IPS-20b (cell line): ENCODE data around the gene ZBTB7A.

Source experiments
- H3K27ac ChIP-seq: one replicate; pipeline ENCODE4 v1.5.1; 2013; ENCODE audit warnings: low read length
- H3K27me3 ChIP-seq: 2 replicates; pipeline ENCODE4 v1.6.1; 2013; ENCODE audit warnings: mild to moderate bottlenecking, low read length, inconsistent platforms; ENCODE audit not compliant: insufficient read depth
- H3K36me3 ChIP-seq: 2 replicates; pipeline ENCODE4 v1.6.1; 2013; ENCODE audit warnings: low read depth, mild to moderate bottlenecking, inconsistent platforms, low read length, moderate library complexity; ENCODE audit not compliant: insufficient read depth
- H3K4me1 ChIP-seq: 2 replicates; pipeline ENCODE4 v1.6.1; 2013; ENCODE audit warnings: mild to moderate bottlenecking, control low read depth, inconsistent platforms, low read length, moderate library complexity; ENCODE audit not compliant: insufficient read depth
- H3K4me3 ChIP-seq: 2 replicates; pipeline ENCODE4 v1.5.1; 2013; ENCODE audit warnings: mild to moderate bottlenecking, low read length, inconsistent platforms
- H3K9ac ChIP-seq: 2 replicates; pipeline ENCODE4 v1.6.1; 2013; ENCODE audit warnings: low read depth, mild to moderate bottlenecking, inconsistent platforms, low read length, moderate library complexity
- H3K9me3 ChIP-seq: 2 replicates; pipeline ENCODE4 v1.6.1; 2013; ENCODE audit warnings: mild to moderate bottlenecking, low read depth, low read length, inconsistent platforms; ENCODE audit not compliant: insufficient read depth

The ZBTB7A gene

GRCh38 chr19:4035582-4035981, 31.1 kb downstream of the ZBTB7A start:
- Histone ChIP-seq H3K27me3 (no peaks in the 10 kb centered on the region), H3K4me3 (no peak overlapping the region), H3K4me1 (no peaks in the 10 kb centered on the region), H3K9me3 (peaks cover 6% of the 10 kb centered on the region), H3K9ac (no peak overlapping the region), H3K27ac (no peak overlapping the region), H3K36me3 (peaks cover 36% of the 10 kb centered on the region)

- Histone ChIP-seq H3K4me3 (no peak overlapping the region), H3K36me3 (peaks cover 36% of the 10 kb centered on the region), H3K9ac (no peak overlapping the region), H3K27me3 (no peaks in the 10 kb centered on the region), H3K4me1 (no peaks in the 10 kb centered on the region), H3K9me3 (peaks cover 6% of the 10 kb centered on the region), H3K27ac (no peak overlapping the region)
Measured at GRCh38 chr19:4035018-4035566, 31.6 kb downstream of the ZBTB7A start.

DNA sequence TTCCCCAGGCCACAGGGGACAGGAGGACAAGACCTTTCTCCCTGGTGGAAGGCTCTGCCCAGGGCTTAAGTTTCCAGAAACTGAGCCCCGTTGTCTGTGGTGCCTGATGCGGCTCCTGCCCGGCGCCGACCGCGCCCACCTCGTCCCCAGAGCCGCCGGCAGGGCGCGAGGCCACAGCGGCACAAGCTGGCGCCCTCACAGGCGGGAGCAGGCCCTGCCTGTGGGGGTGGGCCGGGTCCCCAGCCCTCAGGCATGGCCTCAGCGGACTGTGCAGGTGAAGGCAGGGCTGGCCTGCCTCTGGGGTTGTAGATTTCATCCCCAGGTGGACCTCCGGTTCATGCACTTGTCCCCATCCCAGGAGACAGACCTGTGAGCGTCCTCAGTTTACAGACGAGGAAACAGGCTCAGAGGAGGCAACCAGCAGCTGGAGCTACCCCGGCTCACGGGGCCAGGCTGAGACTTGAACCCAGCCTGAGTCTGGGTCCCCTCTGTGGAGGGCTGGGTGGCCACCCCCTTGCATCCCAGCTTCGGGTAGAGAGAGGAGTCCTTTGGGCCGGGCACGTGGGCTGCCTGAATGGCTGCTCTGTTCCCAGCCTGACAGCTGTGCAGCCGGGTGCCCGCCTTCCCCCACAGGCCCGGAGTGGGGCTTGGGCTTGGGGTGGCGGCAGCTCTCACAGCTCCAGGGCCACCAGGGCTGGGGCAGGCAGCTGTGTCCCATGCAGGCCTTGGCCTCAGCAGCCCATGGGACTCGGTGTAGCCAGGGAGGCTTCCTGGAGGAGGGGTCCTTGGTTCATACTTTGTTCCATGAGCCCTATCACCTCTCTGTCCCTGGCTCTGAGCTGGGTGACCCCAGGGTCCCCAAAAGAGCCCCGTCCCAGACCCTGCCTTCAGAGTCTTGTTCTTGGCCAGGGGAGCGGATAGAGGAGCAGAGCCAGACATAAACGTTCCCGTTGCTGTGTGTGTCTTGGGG, 32.4 kb downstream of the ZBTB7A start:
- peaks cover 36% of the 10 kb centered on the region for H3K36me3 ChIP-seq

GRCh38 chr19:4033028-4033956, 33.4 kb downstream of the ZBTB7A start:
- peaks cover 6% of the 10 kb centered on the region for H3K9me3 ChIP-seq
- no peaks in the 10 kb centered on the region for H3K27me3 ChIP-seq
- H3K4me1 ChIP-seq, result no peaks in the 10 kb centered on the region
- H3K27ac ChIP-seq, result no peak overlapping the region
- H3K9ac ChIP-seq, result no peak overlapping the region
- H3K36me3 ChIP-seq, result peaks cover 41% of the 10 kb centered on the region
- H3K4me3 ChIP-seq, result no peak overlapping the region

More for the DNA sequence above, 32.4 kb downstream of the ZBTB7A start:
- Histone ChIP-seq H3K9ac (no peak overlapping the region), H3K27me3 (no peaks in the 10 kb centered on the region), H3K9me3 (peaks cover 6% of the 10 kb centered on the region), H3K27ac (no peak overlapping the region), H3K4me1 (no peaks in the 10 kb centered on the region), H3K4me3 (no peak overlapping the region)

- no peak overlapping the region for H3K9ac ChIP-seq
- H3K36me3 ChIP-seq, result peaks cover 41% of the 10 kb centered on the region
- H3K27me3 ChIP-seq, result no peaks in the 10 kb centered on the region
- no peaks in the 10 kb centered on the region for H3K4me1 ChIP-seq
- peaks cover 6% of the 10 kb centered on the region for H3K9me3 ChIP-seq
- no peak overlapping the region for H3K4me3 ChIP-seq
- H3K27ac ChIP-seq, result no peak overlapping the region
Measured at GRCh38 chr19:4032436-4032835, 34.3 kb downstream of the ZBTB7A start.

- Histone ChIP-seq H3K9me3 (peaks cover 6% of the 10 kb centered on the region), H3K36me3 (peaks cover 39% of the 10 kb centered on the region), H3K27ac (no peak overlapping the region), H3K4me1 (no peaks in the 10 kb centered on the region), H3K27me3 (no peaks in the 10 kb centered on the region), H3K4me3 (no peak overlapping the region), H3K9ac (no peak overlapping the region)
Measured at GRCh38 chr19:4031420-4031819, 35.3 kb downstream of the ZBTB7A start.

- no peak overlapping the region for H3K4me3 ChIP-seq
- peaks cover 4% of the 10 kb centered on the region for H3K9me3 ChIP-seq
- no peaks in the 10 kb centered on the region for H3K27me3 ChIP-seq
- no peak overlapping the region for H3K9ac ChIP-seq
- H3K27ac ChIP-seq, result no peak overlapping the region
- H3K36me3 ChIP-seq, result peaks cover 37% of the 10 kb centered on the region
- H3K4me1 ChIP-seq, result no peaks in the 10 kb centered on the region
Measured at GRCh38 chr19:4030981-4031380, 35.7 kb downstream of the ZBTB7A start.

DNA sequence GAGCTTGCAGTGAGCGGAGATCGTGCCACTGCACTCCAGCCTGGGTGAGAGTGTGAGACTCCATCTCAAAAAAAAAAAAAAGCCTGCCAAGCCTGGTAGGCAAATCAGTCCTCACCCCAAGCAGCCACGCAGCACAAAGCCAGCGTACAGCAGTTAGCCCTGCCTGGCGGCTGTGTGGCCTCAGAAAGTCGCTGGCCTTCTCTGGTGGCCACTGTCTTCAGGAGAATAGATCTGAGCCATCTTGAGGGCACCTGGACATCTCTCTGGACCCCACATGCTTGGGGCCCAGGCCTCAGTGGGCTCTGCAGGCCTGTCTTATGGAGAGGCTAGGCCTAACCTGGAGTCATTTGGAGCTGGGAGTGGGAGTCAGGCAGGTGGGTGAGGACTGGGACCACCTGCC, 36.1 kb downstream of the ZBTB7A start:
- Histone ChIP-seq H3K27me3 (no peaks in the 10 kb centered on the region), H3K27ac (no peak overlapping the region), H3K9ac (no peak overlapping the region), H3K4me1 (no peaks in the 10 kb centered on the region), H3K36me3 (peaks cover 34% of the 10 kb centered on the region), H3K9me3 (no peaks in the 10 kb centered on the region), H3K4me3 (no peak overlapping the region)

DNA sequence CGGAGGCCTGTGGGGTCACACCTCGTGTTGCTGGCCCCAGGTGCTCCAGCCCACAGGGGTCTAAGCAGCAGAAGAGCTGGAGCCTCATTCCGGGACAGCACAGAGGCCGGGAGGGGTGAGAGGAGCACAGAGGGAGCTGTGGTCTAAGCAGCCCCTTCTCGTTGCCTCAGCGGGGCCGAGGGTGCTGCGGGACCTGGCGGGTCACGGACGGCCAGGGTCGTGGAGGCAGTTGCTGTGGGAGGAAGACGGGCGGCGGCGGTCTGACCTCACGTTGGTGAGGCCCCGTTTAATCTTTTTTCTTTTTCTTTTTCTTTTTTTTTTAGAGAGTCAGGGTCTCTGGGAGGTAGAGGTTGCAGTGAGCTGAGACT, 37.5 kb downstream of the ZBTB7A start:
- no peak overlapping the region for H3K27ac ChIP-seq
- no peaks in the 10 kb centered on the region for H3K9me3 ChIP-seq
- H3K4me3 ChIP-seq, result no peak overlapping the region
- no peak overlapping the region for H3K9ac ChIP-seq
- H3K27me3 ChIP-seq, result no peaks in the 10 kb centered on the region
- H3K4me1 ChIP-seq, result no peaks in the 10 kb centered on the region
- H3K36me3 ChIP-seq, result peaks cover 45% of the 10 kb centered on the region

GRCh38 chr19:4028334-4029246, 38.1 kb downstream of the ZBTB7A start:
- no peaks in the 10 kb centered on the region for H3K4me1 ChIP-seq
- no peak overlapping the region for H3K9ac ChIP-seq
- H3K36me3 ChIP-seq, result peaks cover 41% of the 10 kb centered on the region
- H3K27me3 ChIP-seq, result no peaks in the 10 kb centered on the region
- no peaks in the 10 kb centered on the region for H3K9me3 ChIP-seq
- no peak overlapping the region for H3K4me3 ChIP-seq
- no peak overlapping the region for H3K27ac ChIP-seq

- peaks cover 27% of the 10 kb centered on the region for H3K36me3 ChIP-seq
Measured at GRCh38 chr19:4027146-4027545, 39.6 kb downstream of the ZBTB7A start.

More at GRCh38 chr19:4027146-4027545, 39.6 kb downstream of the ZBTB7A start:
- no peaks in the 10 kb centered on the region for H3K27me3 ChIP-seq
- no peaks in the 10 kb centered on the region for H3K4me1 ChIP-seq
- no peak overlapping the region for H3K4me3 ChIP-seq
- no peak overlapping the region for H3K27ac ChIP-seq
- no peak overlapping the region for H3K9ac ChIP-seq
- no peaks in the 10 kb centered on the region for H3K9me3 ChIP-seq
